GM18951 (cell line): ENCODE data around the gene GCA.

ENCODE experiments used
- POLR2A ChIP-seq: IDR thresholded peaks from 4 replicates; pipeline ENCODE4 v1.6.1; 2011; ENCODE audit warnings: mild to moderate bottlenecking; ENCODE audit not compliant: insufficient read length, insufficient read depth; ENCODE audit errors: extremely low read depth
- in situ Hi-C: fragments of 300-500 bp; cut with MboI; formaldehyde crosslinking; loops from one replicate; pipeline ENCODE4 v1.12.0; 2022; ENCODE audit warnings: low sequenced_read_pairs, mixed read lengths, inconsistent platforms; ENCODE audit not compliant: unreplicated experiment

GCA gene

DNA sequence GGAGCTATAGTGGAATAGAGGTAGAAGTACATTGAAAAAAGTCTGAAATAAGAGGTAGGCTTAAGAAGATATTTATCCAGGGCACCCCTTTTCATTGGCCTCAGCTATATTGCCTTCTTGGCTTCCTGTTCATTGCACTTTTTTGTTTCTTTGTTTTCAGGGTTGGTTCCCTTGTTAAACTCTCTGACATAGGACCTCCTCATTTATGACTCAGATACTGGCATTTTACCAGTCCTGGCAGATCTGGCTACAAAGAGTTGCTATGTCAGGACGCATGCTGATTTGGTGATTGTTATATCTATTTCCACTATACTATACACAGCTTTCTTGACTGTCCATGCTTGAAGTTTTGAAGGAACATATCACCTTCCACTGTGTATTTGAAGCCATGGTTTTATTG is 60.0 kb downstream of the GCA start:
- in situ Hi-C loops, result no loop called here
- TF ChIP-seq POLR2A, result no peak
